K562 (cell line): Measurements from ENCODE around the gene HOTAIR. TPM values are rescaled to one million over a fixed set of nuclear protein-coding genes. Genes with fewer than 3 reads are reported as not detected.

Experiments used
- ATAC-seq: fragments of 200-7000 bp; cut with Tn5 transposase; 3 replicates; pipeline ENCODE4 v1.9.1; 2020; ENCODE audit warnings: moderate library complexity
- BruUV-seq: library from RNA; stranded (reverse); fragments of 400-500 nt; replicated peaks from 2 replicates; lab custom pipeline; 2021; lab: Mats Ljungman, UMichigan
- CTCF ChIA-PET: fragments of 300-600 bp; formaldehyde crosslinking; extraction: SDS; loops from one replicate; lab custom pipeline; 2021; ENCODE audit warnings: low intra/inter-chr PET ratio; lab: Yijun Ruan, JAX
- POLR2A ChIA-PET: fragments of 300-600, 350-650 bp; sonication (Branson Sonifier 250); formaldehyde crosslinking; extraction: SDS; loops from one replicate; lab custom pipeline; 2021; ENCODE audit warnings: antibody characterized with exemption, inconsistent platforms; lab: Yijun Ruan, JAX
- DNase-seq, 4 experiments: peaks; one replicate each; pipeline versions ENCODE4 v3.0.0 to v3.0.0-alpha.2; 2011 to 2018; ENCODE audit warnings: low spot score in 3 of 4, mixed read lengths in 3 of 4; ENCODE audit errors: extremely low read depth in 1 of 4
- FAIRE-seq: peaks from 2 replicates; lab custom pipeline; 2011; peaks lifted over from hg19 to GRCh38; lab: Jason Lieb, UNC
- H2AFZ ChIP-seq: 2 replicates; pipeline ENCODE4 v1.6.0; 2011; ENCODE audit warnings: low read depth, low read length, control low read depth, inconsistent platforms
- H3K27ac ChIP-seq: fragments of 200-600 bp; 3 replicates; pipeline ENCODE4 v1.8.0; 2011; ENCODE audit warnings: low read depth, mild to moderate bottlenecking, control low read depth, inconsistent platforms, low read length, moderate library complexity, mixed read lengths; ENCODE audit errors: extremely low read depth
- H3K27me3 ChIP-seq, 2 experiments: fragments of 300-600 bp in 1 of 2; 2 replicates in 1 of 2; 3 replicates in 1 of 2; pipeline versions ENCODE4 v1.6.0 to v1.8.0; 2011; ENCODE audit warnings: inconsistent platforms in 2 of 2, low read length in 2 of 2, mild to moderate bottlenecking in 1 of 2, mixed read lengths in 1 of 2, moderate library complexity in 1 of 2; ENCODE audit not compliant: control insufficient read depth in 2 of 2, insufficient read depth in 2 of 2
- H3K36me3 ChIP-seq: fragments of 300-600 bp; 3 replicates; pipeline ENCODE4 v1.8.0; 2011; ENCODE audit warnings: mild to moderate bottlenecking, low read length, inconsistent platforms; ENCODE audit not compliant: control insufficient read depth, insufficient read depth
- H3K4me1 ChIP-seq, 2 experiments: fragments of 200-600 bp in 1 of 2; replicated peaks in 1 of 2; 2 replicates in 1 of 2; 3 replicates in 1 of 2; pipeline versions ENCODE4 v1.5.1 to v1.8.0; 2011; ENCODE audit warnings: inconsistent platforms in 2 of 2, low read length in 2 of 2, mild to moderate bottlenecking in 1 of 2, mixed read lengths in 1 of 2, moderate library complexity in 1 of 2; ENCODE audit not compliant: control insufficient read depth in 2 of 2, insufficient read depth in 2 of 2
- H3K4me2 ChIP-seq: 2 replicates; pipeline ENCODE4 v1.6.1; 2011; ENCODE audit warnings: low read length, control low read depth, inconsistent platforms, mixed read lengths; ENCODE audit not compliant: insufficient read depth
- H3K4me3 ChIP-seq: fragments of 200-600 bp; sonication (generic), shearing (Covaris generic); 2 replicates; pipeline ENCODE4 v1.5.1; 2016; ENCODE audit warnings: control low read depth, inconsistent platforms
- H3K79me2 ChIP-seq: fragments of 200-600 bp; 3 replicates; pipeline ENCODE4 v1.8.0; 2011; ENCODE audit warnings: low read length, inconsistent platforms; ENCODE audit not compliant: control insufficient read depth, insufficient read depth
- H3K9ac ChIP-seq, 2 experiments: 2 replicates each; pipeline versions ENCODE4 v1.6.0 to v1.6.1; 2011; ENCODE audit warnings: low read depth in 2 of 2, low read length in 2 of 2, control low read depth in 1 of 2, inconsistent platforms in 1 of 2, mild to moderate bottlenecking in 1 of 2, mixed read lengths in 1 of 2; ENCODE audit not compliant: insufficient read depth in 1 of 2
- H3K9me1 ChIP-seq: one replicate; pipeline ENCODE4 v1.6.0; 2011; ENCODE audit warnings: inconsistent platforms, mild to moderate bottlenecking, low read length, moderate library complexity; ENCODE audit not compliant: control insufficient read depth, insufficient read depth
- H3K9me3 ChIP-seq: replicated peaks from 2 replicates; pipeline ENCODE4 v1.5.1; 2011; ENCODE audit warnings: low read depth, low read length, inconsistent platforms; ENCODE audit not compliant: control insufficient read depth, insufficient read depth
- H4K20me1 ChIP-seq: replicated peaks from 2 replicates; pipeline ENCODE4 v1.6.1; 2011; ENCODE audit warnings: low read length, inconsistent platforms, mixed read lengths; ENCODE audit not compliant: control insufficient read depth, insufficient read depth
- CAMTA2 ChIP-seq: fragments of 250-450 bp; sonication (Bioruptor Pico); conservative IDR thresholded peaks from 2 replicates; pipeline ENCODE4 v1.5.1; 2022
- CREM ChIP-seq: IDR thresholded peaks from 2 replicates; pipeline ENCODE4 v1.6.1; 2014; ENCODE audit warnings: antibody characterized with exemption, low read depth
- IFI16 ChIP-seq: fragments of 250-450 bp; sonication (Bioruptor Pico); IDR thresholded peaks from 2 replicates; pipeline ENCODE4 v2.1.2; 2022; ENCODE audit warnings: mild to moderate bottlenecking, inconsistent platforms
- MAFG ChIP-seq: fragments of 450-650 bp; conservative IDR thresholded peaks from 2 replicates; pipeline ENCODE4 v1.6.1; 2016; ENCODE audit warnings: missing genetic modification characterization, missing compliant biosample characterization
- NR1H2 ChIP-seq: sonication (generic); formaldehyde crosslinking; IDR thresholded peaks from 2 replicates; pipeline ENCODE4 v1.4.0; 2020; ENCODE audit warnings: mild to moderate bottlenecking, missing genetic modification reagents
- RBM15 ChIP-seq: fragments of 200-400 bp; formaldehyde crosslinking; IDR thresholded peaks from 2 replicates; pipeline ENCODE4 v1.6.1; 2018; ENCODE audit warnings: mild to moderate bottlenecking, low read length, moderate library complexity; ENCODE audit not compliant: insufficient read depth
- SRSF9 ChIP-seq: fragments of 200-400 bp; formaldehyde crosslinking; IDR thresholded peaks from 2 replicates; pipeline ENCODE4 v1.6.1; 2017; ENCODE audit warnings: low read depth, low read length, borderline replicate concordance
- ZNF12 ChIP-seq: sonication (generic); formaldehyde crosslinking; IDR thresholded peaks from 2 replicates; pipeline ENCODE4 v1.4.0; 2020; ENCODE audit warnings: mild to moderate bottlenecking, missing genetic modification reagents
- ZNF41 ChIP-seq: fragments of 250-450 bp; sonication (Bioruptor Pico); conservative IDR thresholded peaks from 2 replicates; pipeline ENCODE4 v1.4.0; 2020; ENCODE audit warnings: mild to moderate bottlenecking
- ZNF717 ChIP-seq: fragments of 250-450 bp; sonication (Bioruptor Pico); IDR thresholded peaks from 2 replicates; pipeline ENCODE4 v1.5.0; 2021
- WGBS: fragments of 100-300 bp; shearing (Covaris generic); methylation state at CpG from one replicate; pipeline ENCODE4 v1.1.6; 2016; ENCODE audit warnings: low coverage, mixed read lengths; ENCODE audit not compliant: insufficient coverage; ENCODE audit errors: missing lambda C conversion rate; 5-methylcytosine and 5-hydroxymethylcytosine counted together
- in situ Hi-C: fragments of 300-500 bp; cut with MboI; formaldehyde crosslinking; loops from 4 replicates; pipeline ENCODE4 v1.15.0; 2018; ENCODE audit warnings: inconsistent platforms, mixed read lengths
- intact Hi-C: fragments of 100-400 bp; cut with micrococcal nuclease; formaldehyde crosslinking; loops from 2 replicates; pipeline ENCODE4 v1.14.2; 2022
- polyA plus RNA-seq, 8 experiments: library from polyadenylated mRNA; depleted of rRNA in 4 of 8; stranded (reverse) in 5 of 8; unstranded in 3 of 8; fragments of >200 nt; fragmentation: Nextera tagmentation in 2 of 8; fragmentation: Illumina TruSeq in 1 of 8; extraction: Ambion mirVana in 2 of 8; extraction: Trizol in 1 of 8; gene quantifications; 2 replicates each; pipeline versions ENCODE4 v1.2.1 to v1.2.3, GENCODE V29; 2011 to 2014; ENCODE audit warnings: inconsistent platforms in 1 of 8, missing spikeins in 1 of 8
- total RNA-seq, 7 experiments: library from RNA; depleted of rRNA in 6 of 7; stranded (reverse); fragments of >200 nt in 6 of 7; fragmentation: Illumina TruSeq in 2 of 7; extraction: Trizol in 2 of 7; gene quantifications; 2 replicates each; pipeline versions ENCODE4 v1.2.1 to v1.2.3, GENCODE V29; 2011 to 2021; ENCODE audit warnings: low replicate concordance in 1 of 7
- TF ChIP-seq, protein P1 (sequence below): fragments of 250-450 bp; sonication (Bioruptor Pico); IDR thresholded peaks from 2 replicates; pipeline ENCODE4 v1.6.1; 2021; ENCODE audit warnings: mild to moderate bottlenecking

Gene HOTAIR
- total and polyA plus RNA-seq, 9 of the 15 experiments (the other 6 are each of a cell fraction or from before 2014, with no cell fraction given): 0.04 TPM; not detected in 8

DNA sequence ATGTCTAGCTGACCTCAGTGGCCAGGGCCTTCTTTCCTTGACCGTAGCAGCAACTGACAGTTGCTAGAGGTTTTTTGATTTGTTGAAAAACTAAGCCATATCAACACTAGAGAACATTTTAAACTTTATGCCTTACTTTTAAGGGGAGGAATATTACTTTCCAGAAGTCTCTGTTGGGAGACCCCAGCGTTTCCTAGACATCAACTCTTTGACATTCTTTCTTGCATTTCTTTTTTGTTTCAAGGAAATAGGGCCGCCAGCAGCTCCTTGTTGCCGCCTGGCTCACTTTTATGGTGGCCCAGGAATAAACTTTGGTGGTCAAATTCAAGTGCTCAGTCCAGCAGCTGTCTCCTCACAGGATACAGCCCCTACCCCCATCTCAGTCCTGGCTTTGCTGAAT, 4.3 kb downstream of the HOTAIR start:
- no peak for DNase-seq
- no peaks in the 10 kb centered on the region for H3K9me3 ChIP-seq
- intact Hi-C loops: no loop called here
- no peak overlapping the region for H3K9ac ChIP-seq
- in situ Hi-C loops: no loop called here
- no peak for ATAC-seq
- no peak overlapping the region for H2AFZ ChIP-seq
- FAIRE-seq: no peak
- H3K27me3 ChIP-seq: peaks cover 68 to 92% of the 10 kb centered on the region in 2 experiments
- ChIA-PET POLR2A (interaction anchor here (0.7 kb wide), 1 partner anchor 19 kb away, joined by 3 read pairs; no protein-coding TSS in a partner anchor), CTCF (no interaction called here)
- H3K9me1 ChIP-seq: no peaks in the 10 kb centered on the region
- H3K79me2 ChIP-seq: no peaks in the 10 kb centered on the region
- WGBS: 0% methylated on average over 4 of the region's 4 CpGs
- H3K4me2 ChIP-seq: no peak overlapping the region
- H3K36me3 ChIP-seq: no peaks in the 10 kb centered on the region
- peaks cover 5% of the 10 kb centered on the region for H4K20me1 ChIP-seq
- no peak overlapping the region for H3K4me3 ChIP-seq
- no peak overlapping the region for H3K27ac ChIP-seq
- TF ChIP-seq ZNF41 (CRISPR knock-in tag): no peak
- TF ChIP-seq ZNF12 (CRISPR knock-in tag): no peak
- TF ChIP-seq, protein P1, sequence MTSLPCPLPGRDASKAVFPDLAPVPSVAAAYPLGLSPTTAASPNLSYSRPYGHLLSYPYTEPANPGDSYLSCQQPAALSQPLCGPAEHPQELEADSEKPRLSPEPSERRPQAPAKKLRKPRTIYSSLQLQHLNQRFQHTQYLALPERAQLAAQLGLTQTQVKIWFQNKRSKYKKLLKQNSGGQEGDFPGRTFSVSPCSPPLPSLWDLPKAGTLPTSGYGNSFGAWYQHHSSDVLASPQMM (CRISPR knock-in tag): no peak
- no peak for TF ChIP-seq IFI16
- TF ChIP-seq CREM: no peak
- TF ChIP-seq ZNF717: no peak
- TF ChIP-seq NR1H2 (CRISPR knock-in tag): no peak
- TF ChIP-seq RBM15: no peak
- no peak for TF ChIP-seq SRSF9
- TF ChIP-seq MAFG (tag): no peak
- TF ChIP-seq CAMTA2 (CRISPR knock-in tag): no peak
- H3K4me1 ChIP-seq: peaks cover 0 to 25% of the 10 kb centered on the region in 2 experiments; a peak in 2 of 5 replicates
- BruUV-seq: no TSS peak
